Uterus (tissue), 2 donors: ENCODE data around the gene THAP9.
"Not testable (repeated sequence)": the region's sequence is repeated elsewhere in the genome, so short reads cannot be mapped to it uniquely, and the experiment has no call there.

Experiments used
- CTCF ChIP-seq, 4 experiments: fragments of 200-600 bp in 2 of 4; fragments of 450-650 bp in 2 of 4; sonication (generic) in 2 of 4; IDR thresholded peaks; one replicate each; pipeline ENCODE4 v1.5.1; 2016 to 2019; ENCODE audit warnings: antibody characterized with exemption in 4 of 4, mild to moderate bottlenecking in 2 of 4, moderate library complexity in 1 of 4
- POLR2A ChIP-seq, 2 donors: fragments of 450-650 bp; IDR thresholded peaks; one replicate each; pipeline ENCODE4 v1.6.1; 2016; ENCODE audit warnings: antibody characterized with exemption in 2 of 2, mild to moderate bottlenecking in 1 of 2, moderate library complexity in 1 of 2

- TF ChIP-seq CTCF, POLR2A (IDR thresholded peaks at IDR 0.05): not testable (repeated sequence)
Measured at GRCh38 chr4:82860487-82860886, 40.0 kb upstream of the THAP9 start.
